HCT116 (cell line): Measurements from ENCODE around the gene ACACA. TPM values are rescaled to one million over a fixed set of nuclear protein-coding genes. Genes with fewer than 3 reads are reported as not detected.

Source experiments
- ATAC-seq: fragments of 200-7000 bp; cut with Tn5 transposase; 2 replicates; pipeline ENCODE4 v1.9.1; 2020; ENCODE audit warnings: mild to moderate bottlenecking, moderate library complexity
- BruUV-seq: library from RNA; stranded (reverse); fragments of 400-500 nt; replicated peaks from 2 replicates; lab custom pipeline; 2021; lab: Mats Ljungman, UMichigan
- CTCF ChIA-PET: fragments of 300-600 bp; sonication (Branson Sonifier 250); formaldehyde crosslinking; loops from one replicate; lab custom pipeline; 2021; ENCODE audit warnings: antibody characterized with exemption; lab: Charles Lee
- POLR2A ChIA-PET: fragments of 300-600, 350-600 bp; sonication (Branson Sonifier 250); formaldehyde crosslinking; loops from one replicate; lab custom pipeline; 2021; ENCODE audit warnings: antibody characterized with exemption; lab: Charles Lee
- RAD21 ChIA-PET, 2 experiments: fragments of 300-600 bp; sonication (Branson Sonifier 250); formaldehyde crosslinking; loops; one replicate each; lab custom pipeline; 2023; ENCODE audit warnings: low total read pairs in 2 of 2; ENCODE audit not compliant: uncharacterized antibody in 2 of 2, unreplicated experiment in 2 of 2, low non-redundant PET in 1 of 2; lab: Charles Lee
- DNase-seq: peaks from one replicate; pipeline ENCODE4 v3.0.0-alpha.2; 2010; ENCODE audit warnings: low read depth, low spot score
- H2AFZ ChIP-seq: fragments of 200-600 bp; shearing (Covaris generic), sonication (generic); 2 replicates; pipeline ENCODE4 v1.6.1; 2017; ENCODE audit warnings: low read depth, mixed run types, mixed read lengths, antibody characterized with exemption, low read length; ENCODE audit not compliant: poor library complexity, severe bottlenecking
- H3K27ac ChIP-seq: 2 replicates; pipeline ENCODE4 v1.5.1; 2012; ENCODE audit warnings: low read depth, low read length
- H3K27me3 ChIP-seq: fragments of 200-600 bp; sonication (generic); 2 replicates; pipeline ENCODE4 v1.6.1; 2016; ENCODE audit warnings: mixed run types, low read length, mixed read lengths; ENCODE audit not compliant: insufficient read depth
- H3K36me3 ChIP-seq, 2 experiments: fragments of 200-500 bp in 1 of 2; fragments of 200-600 bp in 1 of 2; sonication (Bioruptor generic) in 1 of 2; sonication (generic) in 1 of 2; 2 replicates each; pipeline versions ENCODE4 v1.5.1 to v1.6.1; 2014 to 2016; ENCODE audit warnings: low read length in 2 of 2, inconsistent platforms in 1 of 2, mixed read lengths in 1 of 2, mixed run types in 1 of 2; ENCODE audit not compliant: insufficient read depth in 2 of 2, control insufficient read depth in 1 of 2
- H3K4me1 ChIP-seq, 2 experiments: fragments of 200-600 bp in 1 of 2; sonication (generic) in 1 of 2; 2 replicates each; pipeline versions ENCODE4 v1.5.1 to v1.6.1; 2012 to 2017; ENCODE audit warnings: low read length in 2 of 2, inconsistent platforms in 1 of 2, mild to moderate bottlenecking in 1 of 2, mixed read lengths in 1 of 2, mixed run types in 1 of 2, moderate library complexity in 1 of 2; ENCODE audit not compliant: insufficient read depth in 2 of 2, control insufficient read depth in 1 of 2
- H3K4me2 ChIP-seq: fragments of 200-600 bp; sonication (generic); 2 replicates; pipeline ENCODE4 v1.6.1; 2017; ENCODE audit warnings: mixed run types, low read length, mixed read lengths
- H3K4me3 ChIP-seq, 2 experiments: fragments of 200-600 bp in 1 of 2; sonication (generic) in 1 of 2; replicated peaks in 1 of 2; 2 replicates each; pipeline ENCODE4 v1.5.1; 2011 to 2016; ENCODE audit warnings: low read length in 2 of 2, control low read depth in 1 of 2, low read depth in 1 of 2, mild to moderate bottlenecking in 1 of 2, mixed read lengths in 1 of 2, mixed run types in 1 of 2
- H3K79me2 ChIP-seq: fragments of 200-600 bp; sonication (generic); 2 replicates; pipeline ENCODE4 v1.6.1; 2017; ENCODE audit warnings: mild to moderate bottlenecking, mixed run types, low read length, moderate library complexity, mixed read lengths; ENCODE audit not compliant: insufficient read depth
- H3K9ac ChIP-seq: fragments of 200-600 bp; sonication (generic); 2 replicates; pipeline ENCODE4 v1.6.1; 2016; ENCODE audit warnings: low read length, mixed read lengths
- H3K9me2 ChIP-seq: fragments of 200-600 bp; sonication (generic), shearing (Covaris generic); 2 replicates; pipeline ENCODE4 v1.6.1; 2017; ENCODE audit warnings: mixed run types, mild to moderate bottlenecking, moderate library complexity; ENCODE audit not compliant: insufficient read depth
- H3K9me3 ChIP-seq, 2 experiments: fragments of 200-500 bp in 1 of 2; fragments of 200-600 bp in 1 of 2; sonication (Bioruptor generic) in 1 of 2; sonication (generic) in 1 of 2; 2 replicates each; pipeline ENCODE4 v1.6.1; 2014 to 2017; ENCODE audit warnings: low read length in 2 of 2, mixed read lengths in 2 of 2, inconsistent platforms in 1 of 2, low read depth in 1 of 2, mild to moderate bottlenecking in 1 of 2, mixed run types in 1 of 2, moderate library complexity in 1 of 2; ENCODE audit not compliant: control insufficient read depth in 1 of 2, insufficient read depth in 1 of 2
- H4K20me1 ChIP-seq: fragments of 200-600 bp; sonication (generic), shearing (Covaris generic); 2 replicates; pipeline ENCODE4 v1.6.1; 2017; ENCODE audit warnings: mixed run types, mild to moderate bottlenecking, moderate library complexity; ENCODE audit not compliant: insufficient read depth
- CBX3 ChIP-seq: IDR thresholded peaks from 2 replicates; pipeline ENCODE4 v1.6.1; 2012; ENCODE audit warnings: low read depth
- CEBPB ChIP-seq: IDR thresholded peaks from 2 replicates; pipeline ENCODE4 v1.6.1; 2012; ENCODE audit warnings: low read depth
- EGR1 ChIP-seq: IDR thresholded peaks from 2 replicates; pipeline ENCODE4 v1.6.1; 2012; ENCODE audit warnings: low read depth
- ELF1 ChIP-seq: IDR thresholded peaks from 2 replicates; pipeline ENCODE4 v1.6.1; 2012; ENCODE audit warnings: low read depth, borderline replicate concordance
- EZH2 ChIP-seq: fragments of 200-600 bp; sonication (generic); IDR thresholded peaks from 2 replicates; pipeline ENCODE4 v1.6.1; 2017; ENCODE audit warnings: antibody characterized with exemption, mixed run types
- FOSL1 ChIP-seq: IDR thresholded peaks from 2 replicates; pipeline ENCODE4 v1.6.1; 2012; ENCODE audit warnings: low read depth
- JUND ChIP-seq: IDR thresholded peaks from 2 replicates; pipeline ENCODE4 v1.6.1; 2012
- POLR2A ChIP-seq: IDR thresholded peaks from 2 replicates; pipeline ENCODE4 v1.7.0; 2011; ENCODE audit warnings: borderline replicate concordance; ENCODE audit not compliant: insufficient read depth, insufficient read length; ENCODE audit errors: extremely low read depth
- POLR2AphosphoS5 ChIP-seq: IDR thresholded peaks from 2 replicates; pipeline ENCODE4 v1.6.1; 2011; ENCODE audit warnings: mild to moderate bottlenecking, low read depth, low read length, moderate library complexity
- RAD21 ChIP-seq: IDR thresholded peaks from 2 replicates; pipeline ENCODE4 v1.6.1; 2012; ENCODE audit warnings: low read depth, mild to moderate bottlenecking
- REST ChIP-seq: IDR thresholded peaks from 2 replicates; pipeline ENCODE4 v1.6.1; 2012; ENCODE audit warnings: low read depth
- SIN3A ChIP-seq: IDR thresholded peaks from 2 replicates; pipeline ENCODE4 v1.6.1; 2012; ENCODE audit warnings: low read depth
- SP1 ChIP-seq: IDR thresholded peaks from 2 replicates; pipeline ENCODE4 v1.6.1; 2012; ENCODE audit warnings: low read depth
- SRF ChIP-seq: IDR thresholded peaks from 2 replicates; pipeline ENCODE4 v1.6.1; 2012; ENCODE audit warnings: low read depth
- TCF7L2 ChIP-seq: IDR thresholded peaks from 2 replicates; pipeline ENCODE4 v1.7.0; 2011; ENCODE audit warnings: borderline replicate concordance, inconsistent platforms; ENCODE audit not compliant: insufficient read depth, insufficient read length; ENCODE audit errors: extremely low read depth
- YY1 ChIP-seq: IDR thresholded peaks from 2 replicates; pipeline ENCODE4 v1.6.1; 2011; ENCODE audit warnings: low read length, low read depth, moderate library complexity, mild to moderate bottlenecking; ENCODE audit not compliant: insufficient replicate concordance; ENCODE audit errors: extremely low read depth
- ZNF274 ChIP-seq: fragments of 200-500 bp; sonication (Bioruptor generic); IDR thresholded peaks from 2 replicates; pipeline ENCODE4 v1.6.1; 2014; ENCODE audit warnings: mild to moderate bottlenecking, low read depth, low read length, inconsistent platforms
- intact Hi-C: fragments of 100-400 bp; cut with micrococcal nuclease; formaldehyde crosslinking; loops from 2 replicates; pipeline ENCODE4 v1.10.0; 2022
- total RNA-seq: library from RNA; stranded (reverse); gene quantifications from one replicate; pipeline ENCODE4 v1.2.1, GENCODE V29; 2021; ENCODE audit not compliant: unreplicated experiment

The ACACA gene
- total RNA-seq, 1 experiment from 2014 or later = 161 TPM

- TF ChIP-seq ELF1 = no peak
- no peak for TF ChIP-seq RAD21
- no peak for TF ChIP-seq TCF7L2
- no peak for TF ChIP-seq YY1
- no peak for TF ChIP-seq SP1
- no peak for TF ChIP-seq CBX3
- TF ChIP-seq ZNF274 = no peak
- no peak for TF ChIP-seq JUND
- no peak for TF ChIP-seq SIN3A
- TF ChIP-seq EZH2 = no peak
- no peak for TF ChIP-seq POLR2A
- no peak for TF ChIP-seq CEBPB
- TF ChIP-seq FOSL1 = no peak
- CTCF ChIA-PET = interaction anchor here (5.2 kb wide), 1 partner anchor 8 kb away, joined by 32 read pairs; no protein-coding TSS in a partner anchor
- H3K36me3 ChIP-seq = no peaks in the 10 kb centered on the region
- peaks cover 1 to 7% of the 10 kb centered on the region in 2 experiments; a peak in 3 of 4 replicates for H3K4me1 ChIP-seq
- RAD21 ChIA-PET = no interaction called here
- POLR2A ChIA-PET = no interaction called here
- H3K79me2 ChIP-seq = no peaks in the 10 kb centered on the region
- no peak overlapping the region for H3K9ac ChIP-seq
- H3K27ac ChIP-seq = no peak overlapping the region
- no peak overlapping the region for H2AFZ ChIP-seq
- BruUV-seq = no TSS peak
- H3K9me2 ChIP-seq = no peaks in the 10 kb centered on the region
- intact Hi-C loops = no loop called here
- H3K4me2 ChIP-seq = no peak overlapping the region
- ATAC-seq = no peak
- H4K20me1 ChIP-seq = no peaks in the 10 kb centered on the region
- H3K9me3 ChIP-seq = no peaks in the 10 kb centered on the region
- H3K27me3 ChIP-seq = no peaks in the 10 kb centered on the region
- DNase-seq = no peak
- no peak overlapping the region for H3K4me3 ChIP-seq
Observed at GRCh38 chr17:37365589-37365988, 41.0 kb downstream of the ACACA start.

- POLR2A ChIA-PET = no interaction called here
- TF ChIP-seq REST (no peak), EGR1 (no peak), POLR2AphosphoS5 (no peak), SRF (no peak)
- TF ChIP-seq, all 23 proteins: peak for 0
- no peaks in the 10 kb centered on the region for H3K27me3 ChIP-seq
- no peaks in the 10 kb centered on the region for H3K9me2 ChIP-seq
- H3K4me1 ChIP-seq = peaks cover 27 to 31% of the 10 kb centered on the region in 2 experiments
- no peak overlapping the region for H3K4me3 ChIP-seq
- no peak overlapping the region for H2AFZ ChIP-seq
- ChIA-PET CTCF (interaction anchor here (5.2 kb wide), 1 partner anchor 12 kb away, joined by 32 read pairs; no protein-coding TSS in a partner anchor), RAD21 (no interaction called here)
- H3K9ac ChIP-seq = no peak overlapping the region
- H3K27ac ChIP-seq = no peak overlapping the region
- H3K79me2 ChIP-seq = peaks cover 23% of the 10 kb centered on the region
- ATAC-seq (no peak), DNase-seq (no peak)
- no peaks in the 10 kb centered on the region; a peak in 1 of 4 replicates for H3K36me3 ChIP-seq
- H4K20me1 ChIP-seq = no peaks in the 10 kb centered on the region
- intact Hi-C loops = no loop called here
- BruUV-seq = no TSS peak
- H3K9me3 ChIP-seq = no peaks in the 10 kb centered on the region
- no peak overlapping the region for H3K4me2 ChIP-seq
Observed at GRCh38 chr17:37361543-37361942, 45.1 kb downstream of the ACACA start.
